ENCODE measurements around the gene RGPD3. TPM values are rescaled to one million over a fixed set of nuclear protein-coding genes. Genes with fewer than 3 reads are reported as not detected.

The RGPD3 gene
- total and polyA plus RNA-seq, 9 of the 15 experiments (the other 6 are each of a cell fraction or from before 2014, with no cell fraction given): 0.01 to 0.03 TPM; not detected in 7

GRCh38 chr2:106343274-106343673, 124.9 kb downstream of the RGPD3 start (continued):
- TF ChIP-seq CHD7 (IDR thresholded peaks at IDR 0.05; ENCODE audit: low read depth, low read length): no peak
- no peak for TF ChIP-seq CHCHD3 (CRISPR knock-in tag; IDR thresholded peaks at IDR 0.05)
- TF ChIP-seq CBFA2T2 (conservative IDR thresholded peaks at IDR 0.05): no peak
- no peak for TF ChIP-seq TAF15 (IDR thresholded peaks at IDR 0.05; ENCODE audit: low read depth, low read length)
- no peak for TF ChIP-seq ZNF134 (CRISPR knock-in tag; conservative IDR thresholded peaks at IDR 0.05)
- TF ChIP-seq ZSCAN29 (IDR thresholded peaks at IDR 0.05): no peak
- TF ChIP-seq SFPQ (IDR thresholded peaks at IDR 0.05; ENCODE audit: low read depth, low read length): no peak
- no peak for TF ChIP-seq THAP7 (CRISPR knock-in tag; IDR thresholded peaks at IDR 0.05)
- TF ChIP-seq E2F8 (IDR thresholded peaks at IDR 0.05; ENCODE audit: low read depth, partially characterized antibody): no peak
- no peak for TF ChIP-seq SMARCC2 (IDR thresholded peaks at IDR 0.05; ENCODE audit: low read depth)
- TF ChIP-seq JUND (IDR thresholded peaks at IDR 0.05; ENCODE audit: borderline replicate concordance, low read depth, low read length): no peak
- TF ChIP-seq JUND (tag; IDR thresholded peaks at IDR 0.05; ENCODE audit: borderline replicate concordance, low read depth, low read length): no peak
